ENCODE data around the gene SSTR1.

SSTR1 gene

GRCh38 chr14:38238878-38239277 lies 31.2 kb downstream of the SSTR1 start:
- H3K4me3 ChIP-seq (ENCODE audit: low read depth, low read length): no peak overlapping the region
- no peak for TF ChIP-seq CTCF (IDR thresholded peaks at IDR 0.05; ENCODE audit: low read depth, low read length)

GRCh38 chr14:38243696-38244240 lies 36.1 kb downstream of the SSTR1 start:
- TF ChIP-seq CTCF (IDR thresholded peaks at IDR 0.05; ENCODE audit: low read depth, low read length): no peak
- H3K4me3 ChIP-seq (ENCODE audit: low read depth, low read length): no peak overlapping the region

- TF ChIP-seq CTCF (IDR thresholded peaks at IDR 0.05; ENCODE audit: low read depth, low read length): no peak
- H3K4me3 ChIP-seq (ENCODE audit: low read depth, low read length): no peak overlapping the region
These were observed 40.8 kb downstream of the SSTR1 start for GRCh38 chr14:38248321-38249028.

- no peak for TF ChIP-seq CTCF (IDR thresholded peaks at IDR 0.05; ENCODE audit: low read depth, low read length)
- no peak overlapping the region for H3K4me3 ChIP-seq (ENCODE audit: low read depth, low read length)
These were observed 42.6 kb downstream of the SSTR1 start for GRCh38 chr14:38250331-38250730.

- no peak overlapping the region for H3K4me3 ChIP-seq (ENCODE audit: low read depth, low read length)
- TF ChIP-seq CTCF (IDR thresholded peaks at IDR 0.05; ENCODE audit: low read depth, low read length): no peak
These were observed 44.5 kb downstream of the SSTR1 start for GRCh38 chr14:38252066-38252710.

GRCh38 chr14:38253676-38254075 lies 46.0 kb downstream of the SSTR1 start:
- H3K4me3 ChIP-seq (ENCODE audit: low read depth, low read length): no peak overlapping the region
- TF ChIP-seq CTCF (IDR thresholded peaks at IDR 0.05; ENCODE audit: low read depth, low read length): no peak
